H1 (cell line): ENCODE results near the gene PARD3. TPM values are rescaled to one million over a fixed set of nuclear protein-coding genes. Genes with fewer than 3 reads are reported as not detected.

ENCODE experiments used
- CTCF ChIA-PET: fragments of 300-600 bp; sonication (Branson Sonifier 250); formaldehyde crosslinking; loops from one replicate; lab custom pipeline; 2021; ENCODE audit not compliant: partially characterized antibody; lab: Charles Lee
- POLR2A ChIA-PET: fragments of 300-600 bp; sonication (Branson Sonifier 250); formaldehyde crosslinking; loops from one replicate; lab custom pipeline; 2021; ENCODE audit warnings: inconsistent platforms; ENCODE audit not compliant: partially characterized antibody; lab: Charles Lee
- DNase-seq, 2 experiments: peaks; one replicate each; pipeline versions ENCODE4 v3.0.0 to v3.0.0-alpha.2; 2010 to 2022; ENCODE audit warnings: low spot score in 2 of 2, low read depth in 1 of 2, mixed read lengths in 1 of 2
- FAIRE-seq: peaks from 2 replicates; lab custom pipeline; 2011; peaks lifted over from hg19 to GRCh38; lab: Jason Lieb, UNC
- H2AFZ ChIP-seq: 2 replicates; pipeline ENCODE4 v1.8.1; 2012; ENCODE audit warnings: low read length, inconsistent platforms
- H2AK5ac ChIP-seq: 2 replicates; pipeline ENCODE4 v1.6.1; 2013; ENCODE audit warnings: low read depth, low read length
- H2BK120ac ChIP-seq: replicated peaks from 2 replicates; pipeline ENCODE3; 2013; ENCODE audit warnings: low read depth, low read length, inconsistent platforms
- H2BK12ac ChIP-seq: 2 replicates; pipeline ENCODE4 v1.6.1; 2013; ENCODE audit warnings: low read depth, low read length
- H2BK15ac ChIP-seq: 2 replicates; pipeline ENCODE4 v1.6.1; 2013; ENCODE audit warnings: low read length
- H2BK20ac ChIP-seq: 2 replicates; pipeline ENCODE4 v1.6.1; 2013; ENCODE audit warnings: low read length
- H2BK5ac ChIP-seq: 2 replicates; pipeline ENCODE4 v1.6.1; 2013; ENCODE audit warnings: low read depth, low read length
- H3K14ac ChIP-seq: 2 replicates; pipeline ENCODE4 v1.6.1; 2013; ENCODE audit warnings: inconsistent platforms; ENCODE audit not compliant: insufficient read length
- H3K18ac ChIP-seq: 2 replicates; pipeline ENCODE4 v1.6.1; 2013; ENCODE audit warnings: low read length; ENCODE audit errors: extremely low read depth
- H3K23ac ChIP-seq: 2 replicates; pipeline ENCODE4 v1.6.1; 2013; ENCODE audit warnings: inconsistent platforms; ENCODE audit not compliant: insufficient read length
- H3K23me2 ChIP-seq: 2 replicates; pipeline ENCODE4 v1.6.1; 2013; ENCODE audit warnings: low read depth, low read length
- H3K27ac ChIP-seq: 2 replicates; pipeline ENCODE4 v1.6.1; 2011; ENCODE audit warnings: low read depth, low read length, inconsistent platforms
- H3K27me3 ChIP-seq, 4 experiments: replicated peaks in 1 of 4; 1 replicate in 1 of 4; 2 replicates in 3 of 4; pipeline versions ENCODE4 v1.6.1 to v1.8.1; 2011 to 2013; ENCODE audit warnings: low read length in 3 of 4, mild to moderate bottlenecking in 3 of 4, inconsistent platforms in 2 of 4, mixed read lengths in 2 of 4, moderate library complexity in 1 of 4; ENCODE audit not compliant: control insufficient read depth in 3 of 4, insufficient read depth in 3 of 4; ENCODE audit errors: extremely low read depth in 1 of 4
- H3K36me3 ChIP-seq, 4 experiments: 2 replicates each; pipeline versions ENCODE4 v1.6.1 to v1.8.1; 2011 to 2013; ENCODE audit warnings: mild to moderate bottlenecking in 4 of 4, low read length in 3 of 4, moderate library complexity in 2 of 4, control low read depth in 1 of 4, inconsistent platforms in 1 of 4; ENCODE audit not compliant: insufficient read depth in 4 of 4, control insufficient read depth in 2 of 4
- H3K4ac ChIP-seq: replicated peaks from 2 replicates; pipeline ENCODE3; 2013; ENCODE audit warnings: low read length, low read depth, mixed read lengths, inconsistent platforms; ENCODE audit not compliant: insufficient read length
- H3K4me1 ChIP-seq, 4 experiments: replicated peaks in 1 of 4; 1 replicate in 1 of 4; 2 replicates in 3 of 4; pipeline versions ENCODE4 v1.6.1 to v1.8.1; 2011 to 2013; ENCODE audit warnings: low read length in 3 of 4, inconsistent platforms in 2 of 4, mixed read lengths in 1 of 4; ENCODE audit not compliant: insufficient read depth in 4 of 4, control insufficient read depth in 3 of 4
- H3K4me2 ChIP-seq, 2 experiments: 2 replicates each; pipeline versions ENCODE4 v1.6.1 to v1.8.1; 2011 to 2013; ENCODE audit warnings: low read depth in 2 of 2, low read length in 2 of 2, control low read depth in 1 of 2, inconsistent platforms in 1 of 2, mild to moderate bottlenecking in 1 of 2; ENCODE audit not compliant: insufficient read depth in 1 of 2
- H3K4me3 ChIP-seq, 4 experiments: fragments of 200-600, 300-600 bp in 1 of 4; sonication (generic), shearing (Covaris generic), sonication (Bioruptor Twin) in 1 of 4; 2 replicates each; pipeline versions ENCODE4 v1.5.1 to v1.8.1; 2011 to 2016; ENCODE audit warnings: low read length in 4 of 4, low read depth in 3 of 4, control low read depth in 2 of 4, inconsistent platforms in 2 of 4, mild to moderate bottlenecking in 2 of 4, mixed read lengths in 1 of 4, moderate library complexity in 1 of 4; ENCODE audit not compliant: insufficient read depth in 2 of 4; ENCODE audit errors: extremely low read depth in 1 of 4
- H3K56ac ChIP-seq: replicated peaks from 2 replicates; pipeline ENCODE3; 2013; ENCODE audit warnings: low read depth, mild to moderate bottlenecking, mixed read lengths, low read length, inconsistent platforms; ENCODE audit not compliant: insufficient read length
- H3K79me1 ChIP-seq: 2 replicates; pipeline ENCODE4 v1.6.1; 2013; ENCODE audit warnings: low read depth, low read length, control low read depth
- H3K79me2 ChIP-seq, 2 experiments: 2 replicates each; pipeline versions ENCODE4 v1.6.1 to v1.8.1; 2012 to 2013; ENCODE audit warnings: low read length in 2 of 2, mild to moderate bottlenecking in 2 of 2, inconsistent platforms in 1 of 2; ENCODE audit not compliant: insufficient read depth in 2 of 2, control insufficient read depth in 1 of 2
- H3K9ac ChIP-seq, 4 experiments: replicated peaks in 1 of 4; 1 replicate in 1 of 4; 2 replicates in 3 of 4; pipeline versions ENCODE4 v1.6.1 to v1.8.1; 2011 to 2013; ENCODE audit warnings: low read depth in 3 of 4, low read length in 3 of 4, control low read depth in 2 of 4, mild to moderate bottlenecking in 2 of 4, moderate library complexity in 2 of 4, inconsistent platforms in 1 of 4; ENCODE audit errors: extremely low read depth in 1 of 4
- H3K9me3 ChIP-seq, 2 experiments: 2 replicates each; pipeline versions ENCODE4 v1.6.1 to v1.8.1; 2012 to 2013; ENCODE audit warnings: mild to moderate bottlenecking in 2 of 2, moderate library complexity in 2 of 2, control low read depth in 1 of 2, inconsistent platforms in 1 of 2, low read depth in 1 of 2, low read length in 1 of 2, mixed read lengths in 1 of 2; ENCODE audit not compliant: insufficient read depth in 2 of 2
- H4K20me1 ChIP-seq, 2 experiments: replicated peaks in 1 of 2; 2 replicates each; pipeline versions ENCODE3 to v1.8.1; 2011 to 2013; ENCODE audit warnings: inconsistent platforms in 2 of 2, low read length in 2 of 2, mild to moderate bottlenecking in 1 of 2; ENCODE audit not compliant: insufficient read depth in 2 of 2, control insufficient read depth in 1 of 2
- H4K5ac ChIP-seq: 2 replicates; pipeline ENCODE4 v1.6.1; 2013; ENCODE audit warnings: low read length, low read depth, mixed read lengths, inconsistent platforms; ENCODE audit not compliant: insufficient read length
- H4K8ac ChIP-seq: 2 replicates; pipeline ENCODE4 v1.8.0; 2013; ENCODE audit warnings: mild to moderate bottlenecking, moderate library complexity, low read length, inconsistent platforms; ENCODE audit not compliant: insufficient read depth; ENCODE audit errors: extremely low read depth
- H4K91ac ChIP-seq: replicated peaks from 2 replicates; pipeline ENCODE3; 2013; ENCODE audit warnings: low read length, mixed read lengths, inconsistent platforms; ENCODE audit not compliant: insufficient read length
- BACH1 ChIP-seq: IDR thresholded peaks from 2 replicates; pipeline ENCODE4 v1.6.1; 2012; ENCODE audit warnings: low read length, improper control_type of control experiment
- MAFK ChIP-seq: IDR thresholded peaks from 2 replicates; pipeline ENCODE4 v1.6.1; 2012; ENCODE audit warnings: low read depth, mild to moderate bottlenecking, improper control_type of control experiment, low read length
- POLR2AphosphoS5 ChIP-seq: IDR thresholded peaks from 2 replicates; pipeline ENCODE4 v1.6.1; 2011; ENCODE audit warnings: low read depth, low read length
- whole genome bisulfite sequencing, 2 experiments: shearing (Covaris generic) in 1 of 2; methylation state at CpG; one replicate each; pipeline versions ENCODE4 v1.1.6 to v1.1.7; 2013 to 2015; ENCODE audit warnings: low lambda C conversion rate in 2 of 2, mixed read lengths in 2 of 2, inconsistent platforms in 1 of 2, low coverage in 1 of 2, missing lambda C conversion rate in 1 of 2; ENCODE audit not compliant: insufficient replicate concordance in 2 of 2, insufficient coverage in 1 of 2, insufficient read length in 1 of 2; ENCODE audit errors: extremely low coverage in 1 of 2, missing lambda C conversion rate in 1 of 2; 5-methylcytosine and 5-hydroxymethylcytosine counted together
- polyA plus RNA-seq, 7 experiments: library from polyadenylated mRNA; depleted of rRNA in 3 of 7; stranded (reverse) in 5 of 7; unstranded in 2 of 7; fragments of >200 nt in 5 of 7; fragments of 200-250 nt in 2 of 7; gene quantifications; 1 replicate in 5 of 7; 2 replicates in 1 of 7; 4 replicates in 1 of 7; pipeline versions ENCODE4 v1.2.1 to v1.2.3, GENCODE V29; 2011 to 2013; ENCODE audit warnings: missing spikeins in 2 of 7, mixed read lengths in 2 of 7
- total RNA-seq: library from RNA; stranded (reverse); fragmentation: NEBNext Ultra II Directional; extraction: Animal tissue kit (Norgen Biotek cat#: 25700); gene quantifications from 2 replicates; pipeline ENCODE4 v1.2.1, GENCODE V29; 2021

The PARD3 gene
- total and polyA plus RNA-seq, 2 of the 8 experiments (the other 6 are each of a cell fraction or from before 2014, with no cell fraction given), result 19.7 to 49.1 TPM

DNA sequence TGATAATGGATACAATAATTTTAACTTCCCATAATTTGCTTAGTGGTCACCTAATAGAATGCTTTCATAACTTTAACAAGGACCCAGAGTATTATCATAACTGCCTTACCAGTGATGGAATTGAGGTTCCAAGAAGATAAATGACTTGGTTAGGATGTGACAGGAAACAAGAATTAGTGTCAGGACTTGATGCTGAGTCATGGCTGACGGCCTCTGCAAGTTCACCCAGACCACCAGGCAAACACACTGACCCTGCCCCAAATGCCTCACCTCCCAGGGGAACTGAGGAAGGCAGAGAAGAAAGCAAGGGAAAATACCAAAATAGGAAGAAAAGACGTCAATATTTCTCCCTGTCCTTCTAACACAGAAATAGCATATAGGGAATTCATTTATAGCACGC, 636.3 kb downstream of the PARD3 start:
- Histone ChIP-seq H3K18ac (no peak overlapping the region), H3K4me2 (peak overlapping the region; percentile 10 to 26; a peak in 3 of 4 replicates), H2BK12ac (peak overlapping the region; percentile 32; the same call in 1 of the 2 replicates), H3K23ac (no peak overlapping the region), H3K79me2 (no peaks in the 10 kb centered on the region), H2BK20ac (no peak overlapping the region), H2AFZ (no peak overlapping the region), H4K91ac (peak overlapping the region; percentile 46), H3K4me3 (peak overlapping the region in 1 of 4 experiments; percentile 4; a peak in 1 of 8 replicates), H3K27ac (no peak overlapping the region), H3K9ac (no peak overlapping the region), H3K56ac (no peak overlapping the region), H3K27me3 (no peaks in the 10 kb centered on the region), H3K9me3 (no peaks in the 10 kb centered on the region), H4K5ac (no peak overlapping the region), H2AK5ac (no peak overlapping the region), H3K14ac (no peak overlapping the region), H3K23me2 (no peaks in the 10 kb centered on the region), H2BK120ac (no peak overlapping the region), H2BK5ac (peak overlapping the region; percentile 0; the same call in 1 of the 2 replicates), H3K36me3 (no peaks in the 10 kb centered on the region), H4K8ac (no peak overlapping the region), H3K4ac (no peak overlapping the region), H4K20me1 (no peaks in the 10 kb centered on the region), H3K79me1 (no peaks in the 10 kb centered on the region), H2BK15ac (no peak overlapping the region), H3K4me1 (peaks cover 12 to 33% (median 28%) of the 10 kb centered on the region in 4 experiments)
- TF ChIP-seq MAFK (peak; percentile 65), BACH1 (peak; percentile 75), POLR2AphosphoS5 (no peak)
- CTCF ChIA-PET, result interaction anchor here (0.9 kb wide), 1 partner anchor 10 kb away, joined by 4 read pairs; no protein-coding TSS in a partner anchor
- FAIRE-seq (no peak), DNase-seq (no peak)
- POLR2A ChIA-PET, result no interaction called here
- 83% methylated on average over 3 of the region's 3 CpGs; no CpG with 5 or more reads in 1 of the 2 experiments for WGBS, 2 experiments
